ENCODE results near the gene TMEM240.
"Not testable (repeated sequence)": the region's sequence is repeated elsewhere in the genome, so short reads cannot be mapped to it uniquely, and the experiment has no call there.

TMEM240 gene

GRCh38 chr1:1539310-1540089, 924 bp downstream of the TMEM240 start:
- no peak for FAIRE-seq

GRCh38 chr1:1538989-1539309, 1.5 kb downstream of the TMEM240 start:
- FAIRE-seq, result no peak

- FAIRE-seq, result no peak
Measured at GRCh38 chr1:1538334-1538733, 2.1 kb downstream of the TMEM240 start.

GRCh38 chr1:1537626-1538250, 2.7 kb downstream of the TMEM240 start:
- FAIRE-seq, result no peak

GRCh38 chr1:1536938-1537546, 3.4 kb downstream of the TMEM240 start:
- no peak for FAIRE-seq

- no peak for FAIRE-seq
Measured at GRCh38 chr1:1536019-1536937, 4.1 kb downstream of the TMEM240 start.

GRCh38 chr1:1535201-1536018, 5.0 kb downstream of the TMEM240 start:
- FAIRE-seq, result no peak

- FAIRE-seq, result no peak
Measured at GRCh38 chr1:1534401-1535154, 5.8 kb downstream of the TMEM240 start.

- FAIRE-seq, result not testable (repeated sequence)
Measured at GRCh38 chr1:1533894-1534291, 6.5 kb downstream of the TMEM240 start.

GRCh38 chr1:1533176-1533893, 7.1 kb downstream of the TMEM240 start:
- not testable (repeated sequence) for FAIRE-seq

- FAIRE-seq, result no peak
Measured at GRCh38 chr1:1531947-1532346, 8.5 kb downstream of the TMEM240 start.

- no peak for FAIRE-seq
Measured at GRCh38 chr1:1529936-1530335, 10.5 kb downstream of the TMEM240 start.

- no peak for FAIRE-seq
Measured at GRCh38 chr1:1529321-1529720, 11.1 kb downstream of the TMEM240 start.

- no peak for FAIRE-seq
Measured at GRCh38 chr1:1528301-1529267, 11.8 kb downstream of the TMEM240 start.

- FAIRE-seq, result no peak
Measured at GRCh38 chr1:1527092-1527816, 13.2 kb downstream of the TMEM240 start.

GRCh38 chr1:1526476-1526875, 13.9 kb downstream of the TMEM240 start:
- FAIRE-seq, result not testable (repeated sequence)

- FAIRE-seq, result not testable (repeated sequence)
Measured at GRCh38 chr1:1524750-1525383, 15.6 kb downstream of the TMEM240 start.

GRCh38 chr1:1523651-1524050, 16.8 kb downstream of the TMEM240 start:
- FAIRE-seq, result not testable (repeated sequence)
